ENCODE measurements around the gene FBXW11.

GRCh38 chr5:171990713-171991015 is 15.8 kb downstream of the FBXW11 start:
- TF ChIP-seq NR3C1 (IDR thresholded peaks at IDR 0.05) (no peak), CTCF (IDR thresholded peaks at IDR 0.05) (no peak), CBX8 (IDR thresholded peaks at IDR 0.05) (no peak), RAD21 (conservative IDR thresholded peaks at IDR 0.05 in 1 of 2, IDR thresholded peaks at IDR 0.05 in 1 of 2) (no peak), POLR2A (IDR thresholded peaks at IDR 0.05; ENCODE audit: low read length) (no peak), EP300 (IDR thresholded peaks at IDR 0.05) (no peak), MAX (IDR thresholded peaks at IDR 0.05) (no peak), REST (IDR thresholded peaks at IDR 0.05) (no peak)
